Left cardiac atrium (tissue), 4 donors: ENCODE data around the gene OPN4. TPM values are rescaled to one million over a fixed set of nuclear protein-coding genes. Genes with fewer than 3 reads are reported as not detected.

ENCODE experiments used
- ATAC-seq, 2 donors: fragments of 200-7000 bp; cut with Tn5 transposase; one replicate each; pipeline ENCODE4 v1.9.1; 2020; ENCODE audit warnings: mild to moderate bottlenecking in 2 of 2, moderate library complexity in 2 of 2
- DNase-seq: peaks from one replicate; pipeline ENCODE4 v3.0.0-alpha.2; 2020
- intact Hi-C, 2 donors: fragments of 100-400 bp; cut with DNase I; formaldehyde crosslinking; loops; one replicate each; pipeline versions ENCODE4 v1.14.1 to v1.15.1; 2022 to 2023
- total RNA-seq, 2 donors: library from RNA; stranded (reverse); fragmentation: NEBNext Ultra II Directional; extraction: Animal tissue kit (Norgen Biotek cat#: 25700); gene quantifications; one replicate each; pipeline ENCODE4 v1.2.1, GENCODE V29; 2021
- donor health status: DM: no; HTN: yes; CAD: no.
- donor health status: DM: no; HTN: yes; CAD: no; lungs with severe emphysema.
- donor health status: DM: yes; HTN: yes; CAD: no.
- donor health status: Dilated cardiomyopathy.

Gene OPN4
- total RNA-seq, 2 donors from 2014 or later: 0.12 to 0.18 TPM

GRCh38 chr10:86709396-86710185, 55.2 kb downstream of the OPN4 start:
- ATAC-seq: no peak
- no peak for DNase-seq
- intact Hi-C loops: loop anchor here in 1 of 2 donors (5.0 kb wide), 1 partner anchor 188 kb away; no protein-coding TSS in a partner anchor

- ATAC-seq: peak; percentile 84 to 89
- peak; percentile 91 for DNase-seq
- intact Hi-C loops: loop anchor here in 1 of 2 donors (5.0 kb wide), 1 partner anchor 186 kb away; no protein-coding TSS in a partner anchor
These were observed 56.7 kb downstream of the OPN4 start for GRCh38 chr10:86710987-86711512.

- ATAC-seq (peak; percentile 46 to 53), DNase-seq (peak; percentile 59)
- intact Hi-C loops: loop anchor here in 1 of 2 donors (5.0 kb wide), 1 partner anchor 186 kb away; no protein-coding TSS in a partner anchor
These were observed 57.4 kb downstream of the OPN4 start for GRCh38 chr10:86711513-86712316.

GRCh38 chr10:86712317-86712707, 58.0 kb downstream of the OPN4 start:
- no peak for ATAC-seq
- intact Hi-C loops: loop anchor here in 1 of 2 donors (5.0 kb wide), 1 partner anchor 185 kb away; no protein-coding TSS in a partner anchor
- DNase-seq: no peak

- intact Hi-C loops: no loop called here
- ATAC-seq (no peak), DNase-seq (no peak)
These were observed 60.9 kb downstream of the OPN4 start for GRCh38 chr10:86715156-86715795.

- DNase-seq (no peak), ATAC-seq (no peak)
- intact Hi-C loops: no loop called here
These were observed 61.5 kb downstream of the OPN4 start for GRCh38 chr10:86715836-86716235.

Other genes starting within 250 kb of the OPN4 start
- gene WAPL, start 132.8 kb upstream of the OPN4 start, total RNA-seq: 10 to 100 TPM; 20.4 to 25.1 TPM
- gene LDB3, start 14.0 kb downstream of the OPN4 start, total RNA-seq: 100 to 1,000 TPM; 585 to 779 TPM
- gene BMPR1A, start 102.1 kb downstream of the OPN4 start, total RNA-seq: 10 to 100 TPM; 46.2 to 56.8 TPM